ENCODE measurements around the gene ST3GAL2.
"Not testable (repeated sequence)": the region's sequence is repeated elsewhere in the genome, so short reads cannot be mapped to it uniquely, and the experiment has no call there.

ST3GAL2 gene

DNA sequence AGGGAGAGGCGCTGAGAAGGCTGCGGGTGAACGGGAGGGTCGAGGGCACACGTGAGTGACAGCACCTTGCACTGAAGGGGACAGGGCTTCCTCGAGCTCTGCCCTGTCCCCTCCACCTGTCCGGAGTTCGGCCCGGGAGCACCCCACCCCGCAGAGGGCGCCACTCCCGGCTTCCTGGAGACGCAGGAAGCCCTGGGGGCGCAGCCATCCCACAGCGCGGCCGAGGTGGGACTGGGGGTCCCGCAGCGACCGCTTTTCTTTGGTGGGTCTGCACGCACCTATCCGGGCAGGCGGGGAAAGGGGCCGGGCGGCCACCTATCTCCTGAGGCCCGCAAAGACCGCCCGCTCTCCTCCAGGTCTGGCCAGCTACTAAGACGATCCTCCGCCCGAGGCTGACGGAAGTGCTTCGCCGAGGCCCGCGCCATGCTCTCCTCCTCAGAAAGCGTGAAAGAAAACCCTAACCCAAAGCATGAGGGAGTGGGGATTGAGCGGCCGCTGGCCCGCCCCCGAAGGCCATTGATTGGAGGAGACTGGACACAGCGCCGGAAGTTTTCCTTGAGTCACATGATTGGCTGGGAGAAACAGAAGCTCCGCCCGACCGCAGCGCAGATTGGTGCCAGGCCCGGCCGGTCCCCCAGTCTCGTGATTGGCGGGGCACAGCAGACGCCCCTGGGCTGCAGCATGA, 57.8 kb downstream of the ST3GAL2 start:
- DNase-seq, result peak; percentile 98

DNA sequence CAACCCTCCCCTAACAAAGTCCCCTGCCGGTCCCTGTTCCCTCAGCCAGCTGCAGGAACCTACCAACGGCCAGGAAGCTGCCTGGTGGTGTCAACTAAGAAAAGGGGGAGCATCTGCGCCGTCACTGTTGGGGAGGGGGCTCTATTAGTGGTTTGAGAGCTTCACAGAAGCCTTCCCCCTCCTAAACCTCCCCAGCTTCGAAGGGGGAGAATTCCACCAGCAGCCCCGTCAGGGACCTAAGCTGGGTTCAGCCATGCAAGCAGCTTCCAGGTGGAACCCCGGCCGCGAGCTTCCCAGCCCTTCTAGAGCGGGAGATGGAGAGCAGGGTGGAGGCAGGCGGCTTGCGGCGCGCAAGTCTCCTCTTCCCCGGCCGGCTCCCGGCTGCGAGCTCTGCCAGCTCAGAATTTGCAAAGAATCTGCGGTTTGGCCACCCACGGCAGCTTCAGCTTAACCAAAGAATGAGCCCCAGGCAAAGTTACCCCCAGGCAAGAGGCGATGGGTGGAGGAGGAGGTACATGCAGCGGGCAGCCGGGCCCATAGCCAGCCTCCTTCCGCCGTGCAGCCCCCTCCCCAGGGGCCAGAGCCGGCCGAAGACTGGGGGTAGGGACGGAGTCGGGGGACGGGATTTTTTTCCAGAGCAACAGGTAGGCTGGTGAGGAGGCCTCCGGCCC, 58.5 kb downstream of the ST3GAL2 start:
- DNase-seq, result peak; percentile 66

DNA sequence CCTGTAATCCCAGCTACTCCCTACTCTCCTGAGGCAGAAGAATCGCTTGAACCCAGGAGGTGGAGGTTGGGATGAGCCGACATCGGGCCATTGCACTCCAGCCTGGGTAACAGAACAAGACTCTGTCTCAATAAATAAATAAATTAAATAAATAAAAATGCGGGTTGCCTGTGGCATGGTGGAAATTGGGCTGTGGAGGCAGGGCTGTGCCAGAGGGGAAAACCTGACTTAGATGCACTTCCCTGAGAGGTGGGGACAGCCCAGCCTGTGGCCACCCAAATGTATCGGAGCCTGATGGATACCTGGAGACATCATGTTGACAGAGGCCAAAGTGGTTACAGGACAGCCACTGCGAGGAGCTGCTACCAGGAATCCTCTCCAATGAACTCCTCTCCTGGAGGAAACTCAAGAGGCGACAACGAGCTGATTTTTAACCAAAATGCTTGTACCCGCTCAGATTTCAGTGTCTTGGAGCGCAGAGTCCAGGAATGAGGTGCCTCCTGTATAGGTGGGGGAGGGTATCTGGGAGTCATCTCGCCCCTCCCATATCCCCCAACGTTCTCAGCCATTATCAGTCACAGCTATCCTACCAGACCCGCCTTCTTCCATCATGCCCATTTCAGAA, 59.9 kb downstream of the ST3GAL2 start:
- no peak for DNase-seq

DNA sequence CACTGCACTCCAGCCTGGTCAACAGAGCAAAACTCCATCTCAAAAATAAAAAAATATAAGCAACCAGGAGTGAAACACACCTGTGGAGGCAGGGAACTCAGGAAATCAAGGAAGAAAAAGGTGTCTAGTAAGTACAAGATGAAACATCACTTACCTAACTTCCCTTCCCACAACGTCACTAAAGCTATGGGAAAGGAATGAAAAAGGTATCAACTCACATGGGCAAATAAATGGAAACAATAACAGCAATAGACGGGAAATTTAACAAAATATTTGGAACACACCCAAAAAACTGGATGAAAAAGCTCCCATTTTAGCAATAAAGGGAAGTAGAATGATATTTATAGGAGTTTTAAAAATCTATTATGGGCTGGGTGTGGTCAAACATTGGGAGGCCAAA, 61.1 kb downstream of the ST3GAL2 start:
- no peak for DNase-seq

DNA sequence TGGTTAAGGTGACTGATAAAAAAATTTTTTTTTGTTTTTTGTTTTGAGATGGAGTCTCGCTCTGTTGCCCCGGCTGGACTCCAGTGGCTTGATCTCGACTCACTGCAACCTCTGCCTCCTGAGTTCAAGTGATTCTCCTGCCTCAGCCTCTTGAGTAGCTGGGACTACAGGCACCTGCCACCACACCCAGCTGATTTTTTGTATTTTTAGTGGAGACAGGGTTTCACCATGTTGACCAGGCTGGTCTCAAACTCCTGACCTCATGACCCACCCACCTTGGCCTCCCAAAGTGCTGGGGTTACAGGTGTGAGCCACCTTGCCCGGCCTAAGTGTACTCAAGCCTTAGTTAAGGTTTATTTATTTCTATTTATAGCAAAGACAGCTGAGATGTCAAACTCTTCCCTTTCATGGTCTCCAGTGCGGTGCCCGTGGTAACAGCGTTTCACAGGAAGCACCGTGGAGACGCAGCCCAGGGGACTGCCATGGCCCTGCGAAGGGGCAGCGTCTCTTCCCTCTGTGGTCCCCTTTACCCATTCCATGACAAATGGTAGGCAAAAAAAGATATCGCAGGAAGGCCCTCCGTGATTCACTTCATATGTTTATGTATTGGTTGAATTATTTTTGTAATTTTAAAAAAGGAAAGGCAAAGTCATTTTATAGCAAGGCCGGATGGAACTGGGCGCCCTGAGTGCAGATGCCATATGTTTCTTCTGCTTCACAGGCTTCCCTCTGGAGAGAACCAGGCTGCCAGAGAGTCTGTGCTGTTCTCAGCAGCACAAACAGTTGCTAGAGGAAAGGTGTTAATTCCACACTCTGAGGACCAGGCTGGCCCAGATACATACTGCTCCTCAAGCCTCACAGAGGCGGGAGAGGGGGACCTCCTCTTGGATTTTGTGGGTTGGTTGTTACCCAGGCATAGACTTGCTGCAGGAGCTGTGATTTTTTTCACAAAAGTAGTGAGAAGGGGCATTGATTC, 63.0 kb downstream of the ST3GAL2 start:
- DNase-seq, result no peak

DNA sequence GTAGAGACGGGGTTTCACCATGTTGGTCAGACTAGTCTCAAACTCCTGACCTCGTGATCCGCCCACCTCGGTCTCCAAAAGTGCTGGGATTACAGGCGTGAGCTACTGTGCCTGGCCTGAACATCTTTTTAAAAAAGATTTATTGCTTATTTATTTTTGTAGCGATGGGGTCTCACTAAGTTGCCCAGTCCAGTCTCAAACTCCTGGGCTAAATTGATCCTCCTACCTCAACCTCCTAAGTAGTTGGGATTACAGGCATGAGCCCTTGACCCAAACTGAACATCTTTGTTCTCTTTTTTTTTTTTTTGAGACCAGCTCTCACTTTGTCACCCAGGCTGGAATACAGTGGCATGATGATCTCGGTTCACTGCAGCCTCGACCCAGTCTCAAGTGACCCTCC, 64.7 kb downstream of the ST3GAL2 start:
- DNase-seq, result no peak

DNA sequence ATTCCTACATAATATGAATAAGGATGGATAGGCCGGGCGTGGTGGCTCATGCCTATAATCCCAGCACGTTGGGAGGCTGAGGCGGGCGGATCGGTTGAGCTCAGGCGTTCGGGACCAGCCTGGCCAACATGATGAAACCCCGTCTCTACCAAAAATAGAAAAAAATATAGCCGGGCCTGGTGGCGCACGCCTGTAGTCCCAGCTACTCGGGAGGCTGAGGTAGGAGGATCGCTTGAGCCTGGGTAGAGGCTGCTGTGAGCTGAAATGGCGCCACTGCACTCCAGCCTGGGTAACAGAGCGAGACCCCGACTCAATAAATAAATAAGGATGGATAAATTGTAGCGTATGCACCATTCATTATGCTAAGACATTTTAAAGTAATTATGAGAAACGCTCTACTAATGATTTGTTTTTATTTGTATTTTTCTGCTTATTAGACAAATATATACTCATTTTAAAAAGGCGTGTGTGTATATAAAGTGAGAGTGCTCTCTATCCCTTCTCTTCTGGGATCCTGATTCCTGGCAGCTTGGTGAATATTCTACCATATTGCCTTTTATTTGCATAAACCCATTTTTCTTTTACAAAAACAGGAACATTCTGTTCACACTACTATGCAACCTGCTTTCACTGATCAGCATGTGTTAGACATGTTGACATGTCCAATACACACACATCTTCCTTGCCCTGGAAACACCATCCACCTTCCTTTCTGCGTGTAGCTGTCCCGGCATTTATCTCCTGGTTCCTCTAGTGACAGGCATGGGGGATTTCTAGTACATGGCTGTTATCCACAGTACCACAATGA, 65.8 kb downstream of the ST3GAL2 start:
- DNase-seq, result no peak

DNA sequence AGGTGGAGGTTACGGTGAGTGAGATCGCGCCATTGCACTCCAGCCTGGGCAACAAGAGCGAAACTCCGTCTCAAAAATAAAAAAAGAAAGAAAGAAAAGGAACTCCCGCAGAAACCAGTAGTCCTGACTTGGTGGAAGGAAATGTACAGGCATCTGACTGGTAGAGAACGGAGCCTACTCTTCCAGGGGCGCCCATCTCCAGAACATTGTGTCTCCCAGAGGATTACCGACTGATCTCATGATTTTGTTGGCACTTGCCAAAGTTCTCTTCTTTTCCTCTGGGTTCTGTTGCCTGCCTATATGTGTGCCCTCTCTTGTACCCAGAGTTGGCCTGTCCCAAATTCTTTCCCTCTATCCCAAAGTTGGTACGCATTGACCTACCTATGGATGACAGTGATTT, 68.0 kb downstream of the ST3GAL2 start:
- DNase-seq, result no peak

DNA sequence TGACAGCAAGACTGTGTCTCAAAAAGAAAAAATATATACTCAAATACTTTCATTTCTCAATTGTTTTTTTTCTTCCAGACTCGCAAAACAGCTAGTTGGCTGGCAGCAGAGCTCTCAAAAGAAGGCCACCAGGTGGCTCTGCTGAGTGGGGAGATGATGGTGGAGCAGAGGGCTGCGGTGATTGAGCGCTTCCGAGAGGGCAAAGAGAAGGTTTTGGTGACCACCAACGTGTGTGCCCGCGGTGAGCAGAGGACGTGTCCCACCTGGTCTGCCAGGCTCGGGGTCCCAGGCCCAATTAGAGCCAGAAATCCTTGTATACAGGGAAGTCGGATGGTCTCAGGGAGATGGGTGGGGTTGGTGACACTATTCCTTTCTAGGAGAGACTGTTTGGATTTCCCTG, 68.8 kb downstream of the ST3GAL2 start:
- DNase-seq, result not testable (repeated sequence)

DNA sequence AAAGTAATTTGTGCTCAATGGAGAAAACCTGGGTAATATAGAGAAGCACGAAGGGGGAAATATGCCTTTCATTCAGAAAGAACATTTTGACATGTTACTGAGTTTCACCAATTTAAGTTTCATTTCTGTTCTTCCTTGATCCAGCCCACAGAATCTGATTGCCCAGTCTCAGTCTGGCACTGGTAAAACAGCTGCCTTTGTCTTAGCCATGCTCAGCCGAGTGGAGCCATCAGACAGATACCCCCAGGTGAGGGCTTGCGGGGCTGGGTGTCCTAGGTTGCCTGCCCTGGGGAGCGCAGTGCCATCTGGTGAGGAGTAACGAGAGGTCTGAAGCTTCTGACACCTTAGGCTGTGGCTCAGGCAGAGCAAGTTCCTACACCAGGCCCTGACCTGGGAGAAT, 74.5 kb downstream of the ST3GAL2 start:
- no peak for DNase-seq

DNA sequence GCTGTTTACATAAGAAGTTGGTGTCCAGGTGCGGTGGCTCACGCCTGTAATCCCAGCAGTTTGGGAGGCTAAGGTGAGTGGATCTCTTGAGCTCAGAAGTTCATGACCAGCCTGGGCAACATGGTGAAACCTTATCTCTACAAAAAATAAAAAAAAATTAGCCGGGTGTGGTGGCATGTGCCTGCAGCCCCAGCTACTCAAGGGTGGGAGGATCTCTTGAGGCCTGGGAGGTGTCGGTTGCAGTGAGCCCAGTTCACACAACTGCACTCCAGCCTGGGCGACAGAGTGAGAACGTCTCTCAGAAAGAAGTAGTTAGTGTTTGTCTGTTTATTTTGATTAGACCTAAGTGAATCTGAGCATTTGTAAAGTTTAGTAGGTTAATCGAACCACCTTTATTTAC, 79.3 kb downstream of the ST3GAL2 start:
- DNase-seq, result no peak

DNA sequence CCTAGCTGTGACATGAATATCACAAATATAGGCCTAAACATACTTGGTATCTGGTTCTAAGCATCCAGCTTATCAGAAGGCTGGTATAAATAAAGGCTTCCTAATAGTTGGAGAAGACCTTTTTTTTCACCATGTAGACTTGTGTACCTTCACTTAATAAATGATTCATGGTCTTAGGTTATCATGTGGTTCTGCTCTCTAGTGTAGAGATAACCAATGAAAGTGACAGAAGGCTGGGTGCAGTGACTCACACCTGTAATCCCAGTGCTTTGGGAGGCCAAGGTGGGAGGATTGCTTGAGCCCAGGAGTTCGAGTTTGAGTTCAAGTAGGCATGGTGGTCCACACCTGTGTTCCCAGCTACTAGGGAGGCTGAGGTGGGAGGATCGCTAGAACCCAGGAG, 89.1 kb downstream of the ST3GAL2 start:
- DNase-seq, result no peak

DNA sequence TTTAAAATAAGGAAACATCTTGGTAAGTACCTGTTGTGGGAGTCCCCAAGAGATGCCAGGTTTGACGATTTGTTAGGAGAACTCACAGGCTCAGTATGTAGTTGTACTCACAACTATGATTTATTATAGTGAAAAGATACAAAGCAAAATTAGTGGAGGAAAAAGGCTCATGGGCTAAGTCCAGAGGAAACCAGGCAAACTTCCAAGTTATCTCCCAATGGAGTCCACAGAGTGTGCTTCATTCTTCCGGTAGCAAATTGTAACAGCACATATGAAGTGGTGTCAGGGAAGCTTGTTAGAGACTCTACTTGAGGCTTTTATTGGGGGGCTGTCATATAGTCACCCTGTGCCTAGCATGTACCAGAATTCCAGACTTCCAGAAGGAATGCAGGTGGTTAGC, 89.9 kb downstream of the ST3GAL2 start:
- DNase-seq, result no peak

DNA sequence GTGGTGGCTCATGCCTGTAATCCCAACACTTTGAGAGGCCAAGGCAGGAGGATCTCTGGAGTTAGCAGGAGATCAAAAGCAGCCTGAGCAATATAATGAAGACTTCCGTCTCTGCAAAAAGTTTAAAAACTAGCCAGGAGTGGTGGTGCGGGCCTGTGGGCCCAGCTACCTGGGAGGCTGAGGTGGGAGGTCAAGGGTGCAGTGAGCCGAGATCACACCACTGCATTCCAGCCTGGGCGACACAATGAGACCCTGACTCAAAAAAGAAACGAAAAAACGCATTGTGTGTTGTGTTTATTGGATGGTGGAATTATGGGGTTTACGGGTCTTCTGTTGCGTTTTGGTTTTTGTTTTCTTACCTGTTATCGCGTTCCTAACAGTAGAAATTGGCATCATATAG, 93.1 kb downstream of the ST3GAL2 start:
- DNase-seq, result no peak

DNA sequence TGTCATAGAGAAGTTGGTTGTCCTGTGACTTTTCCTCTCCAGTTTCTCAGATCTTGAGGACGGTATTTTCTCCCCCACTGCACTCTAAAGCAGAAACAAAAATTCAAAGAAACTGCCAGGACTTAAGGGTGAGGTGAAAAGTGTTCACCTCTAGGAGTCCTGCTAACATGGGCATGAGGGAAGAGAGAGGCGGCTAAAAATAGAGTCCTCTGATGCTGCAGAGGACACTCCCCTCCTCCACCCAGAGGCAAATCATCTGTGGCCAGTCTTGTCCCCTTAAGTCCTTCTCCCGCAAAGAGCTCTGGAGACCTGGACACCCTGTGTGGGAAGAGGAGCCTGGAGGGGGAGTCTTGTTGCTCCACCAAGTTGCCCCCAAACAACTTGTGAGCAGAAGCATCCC, 96.9 kb downstream of the ST3GAL2 start:
- no peak for DNase-seq

DNA sequence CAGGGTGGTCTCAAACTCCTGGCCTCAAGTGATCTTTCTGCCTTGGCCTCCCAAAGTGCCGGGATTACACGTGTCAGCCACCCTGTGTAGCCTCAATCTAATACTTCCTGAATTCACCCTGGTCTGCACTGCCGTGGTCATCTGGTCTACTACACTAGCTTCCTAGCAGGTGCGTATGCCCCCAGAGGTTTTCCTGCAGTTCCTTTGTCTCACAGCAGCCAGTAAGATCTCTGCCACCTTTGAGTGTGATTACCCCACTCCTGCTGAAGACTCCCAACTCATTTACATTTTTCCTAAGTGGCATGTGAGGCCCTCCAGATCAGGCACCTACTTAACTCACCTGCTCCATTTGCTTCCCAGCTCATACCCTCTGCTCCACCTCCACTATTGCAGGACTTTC, 97.3 kb downstream of the ST3GAL2 start:
- DNase-seq, result no peak

DNA sequence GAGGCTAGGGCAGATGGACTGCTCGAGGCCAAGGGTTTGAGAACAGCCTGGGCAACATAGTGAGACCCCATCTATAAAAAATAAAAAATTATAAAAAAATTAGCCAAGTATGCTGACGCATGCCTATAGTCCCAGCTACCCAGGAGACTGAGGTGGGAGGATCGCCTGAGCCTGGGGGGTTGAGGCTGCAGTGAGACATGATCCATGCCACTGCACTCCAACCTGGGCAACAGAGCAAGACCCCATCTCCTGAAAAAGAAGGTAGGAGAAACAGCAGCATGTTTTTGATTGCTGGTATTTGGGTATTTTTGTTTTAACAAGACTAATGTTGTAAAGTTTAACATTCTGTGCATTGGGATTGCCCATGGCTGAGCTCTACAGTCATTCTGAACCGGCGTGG, 101.1 kb downstream of the ST3GAL2 start:
- DNase-seq, result no peak

DNA sequence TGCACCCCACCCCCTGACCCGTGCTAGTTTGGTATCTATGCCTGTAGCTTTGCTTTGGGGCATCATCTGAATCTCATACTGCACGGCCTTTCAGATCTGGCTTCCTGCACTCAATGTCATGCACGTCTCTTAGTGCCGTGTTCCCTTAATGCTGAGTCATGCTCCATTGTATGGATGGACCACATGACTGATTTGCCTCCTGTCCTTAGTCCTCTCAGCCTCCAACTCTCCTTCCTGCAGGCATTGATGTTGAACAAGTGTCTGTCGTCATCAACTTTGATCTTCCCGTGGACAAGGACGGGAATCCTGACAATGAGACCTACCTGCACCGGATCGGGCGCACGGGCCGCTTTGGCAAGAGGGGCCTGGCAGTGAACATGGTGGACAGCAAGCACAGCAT, 106.2 kb downstream of the ST3GAL2 start:
- not testable (repeated sequence) for DNase-seq

DNA sequence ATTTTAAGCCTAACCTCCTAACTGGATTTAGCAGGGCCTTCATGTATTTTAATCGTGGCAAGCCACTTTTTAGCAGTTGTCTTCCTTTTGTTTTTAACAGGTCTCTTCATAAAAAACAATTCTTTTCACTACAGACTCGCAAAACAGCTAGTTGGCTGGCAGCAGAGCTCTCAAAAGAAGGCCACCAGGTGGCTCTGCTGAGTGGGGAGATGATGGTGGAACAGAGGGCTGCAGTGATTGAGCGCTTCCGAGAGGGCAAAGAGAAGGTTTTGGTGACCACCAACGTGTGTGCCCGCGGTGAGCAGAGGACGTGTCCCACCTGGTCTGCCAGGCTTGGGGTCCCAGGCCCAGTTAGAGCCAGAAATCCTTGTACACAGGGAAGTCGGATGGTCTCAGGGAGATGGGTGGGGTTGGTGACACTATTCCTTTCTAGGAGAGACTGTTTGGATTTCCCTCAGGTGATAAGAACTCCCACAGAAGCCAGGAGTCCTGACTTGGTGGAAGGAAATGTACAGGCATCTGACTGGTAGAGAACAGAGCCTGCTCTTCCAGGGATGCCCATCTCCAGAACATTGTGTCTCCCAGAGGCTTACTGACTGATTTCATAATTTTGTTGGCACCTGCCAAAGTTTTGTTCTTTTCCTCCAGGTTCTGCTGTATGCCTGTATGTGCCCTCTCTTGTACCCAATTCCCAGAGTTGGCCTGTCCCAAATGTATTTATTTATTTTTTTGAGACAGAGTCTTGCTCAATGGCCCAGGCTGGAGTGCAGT, 107.1 kb downstream of the ST3GAL2 start:
- DNase-seq, result no peak

DNA sequence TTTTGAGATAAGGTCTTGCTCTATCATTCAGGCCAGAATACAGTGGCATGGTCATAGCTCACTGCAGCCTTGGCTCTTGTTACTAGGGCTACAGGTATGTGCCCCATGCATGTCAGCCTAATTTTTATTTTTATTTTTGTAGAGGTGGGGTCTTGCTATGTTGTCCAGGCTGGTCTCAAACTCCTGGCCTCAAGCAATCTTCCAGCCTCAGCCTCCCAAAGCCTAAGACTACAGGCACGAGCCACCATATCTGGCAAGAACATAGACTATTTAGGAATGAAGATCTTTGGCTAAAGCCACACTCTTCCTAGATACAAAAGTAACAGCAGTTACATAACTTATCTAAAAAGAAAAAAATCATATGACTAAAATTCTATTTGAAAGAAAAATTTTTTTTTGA, 107.8 kb downstream of the ST3GAL2 start:
- DNase-seq, result no peak

Measured in left hindlimb (tissue), 1 donor.